ENCODE measurements around the gene PRICKLE4.

The PRICKLE4 gene

GRCh38 chr6:41736800-41737555 lies 43.6 kb upstream of the PRICKLE4 start:
- H3K9me2 ChIP-seq (replicated peaks; ENCODE audit: insufficient read depth, low read length): no peaks in the 10 kb centered on the region
- H3F3A ChIP-seq (ENCODE audit: insufficient read depth): peaks cover 19% of the 10 kb centered on the region
- no peak overlapping the region for H2AFZ ChIP-seq (ENCODE audit: low read depth, low read length, severe bottlenecking)
- no peaks in the 10 kb centered on the region for H3K27me3 ChIP-seq (ENCODE audit: low read length)
- no peaks in the 10 kb centered on the region for H3K9me3 ChIP-seq (ENCODE audit: insufficient read depth, low read length)
- H3K4me2 ChIP-seq (ENCODE audit: low read depth, low read length, poor library complexity, severe bottlenecking): no peak overlapping the region
- no peaks in the 10 kb centered on the region for H4K20me1 ChIP-seq (ENCODE audit: low read depth, low read length)
- no peaks in the 10 kb centered on the region for H3K36me3 ChIP-seq (ENCODE audit: low read length)
- TF ChIP-seq, protein P1, sequence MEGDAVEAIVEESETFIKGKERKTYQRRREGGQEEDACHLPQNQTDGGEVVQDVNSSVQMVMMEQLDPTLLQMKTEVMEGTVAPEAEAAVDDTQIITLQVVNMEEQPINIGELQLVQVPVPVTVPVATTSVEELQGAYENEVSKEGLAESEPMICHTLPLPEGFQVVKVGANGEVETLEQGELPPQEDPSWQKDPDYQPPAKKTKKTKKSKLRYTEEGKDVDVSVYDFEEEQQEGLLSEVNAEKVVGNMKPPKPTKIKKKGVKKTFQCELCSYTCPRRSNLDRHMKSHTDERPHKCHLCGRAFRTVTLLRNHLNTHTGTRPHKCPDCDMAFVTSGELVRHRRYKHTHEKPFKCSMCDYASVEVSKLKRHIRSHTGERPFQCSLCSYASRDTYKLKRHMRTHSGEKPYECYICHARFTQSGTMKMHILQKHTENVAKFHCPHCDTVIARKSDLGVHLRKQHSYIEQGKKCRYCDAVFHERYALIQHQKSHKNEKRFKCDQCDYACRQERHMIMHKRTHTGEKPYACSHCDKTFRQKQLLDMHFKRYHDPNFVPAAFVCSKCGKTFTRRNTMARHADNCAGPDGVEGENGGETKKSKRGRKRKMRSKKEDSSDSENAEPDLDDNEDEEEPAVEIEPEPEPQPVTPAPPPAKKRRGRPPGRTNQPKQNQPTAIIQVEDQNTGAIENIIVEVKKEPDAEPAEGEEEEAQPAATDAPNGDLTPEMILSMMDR (IDR thresholded peaks at IDR 0.05; ENCODE audit: insufficient read depth, low read length, poor library complexity, severe bottlenecking): no peak
- no peak for TF ChIP-seq EZH2phosphoT487 (conservative IDR thresholded peaks at IDR 0.05; ENCODE audit: low read length)
- no peak overlapping the region for H3K4me3 ChIP-seq (ENCODE audit: insufficient read depth, low read length, poor library complexity, severe bottlenecking)
- H3K79me2 ChIP-seq (ENCODE audit: insufficient read depth, low read length): peaks cover 16% of the 10 kb centered on the region
- H3K9ac ChIP-seq (ENCODE audit: low read length): no peak overlapping the region
- H3K27ac ChIP-seq (ENCODE audit: low read depth, low read length): no peak overlapping the region

DNA sequence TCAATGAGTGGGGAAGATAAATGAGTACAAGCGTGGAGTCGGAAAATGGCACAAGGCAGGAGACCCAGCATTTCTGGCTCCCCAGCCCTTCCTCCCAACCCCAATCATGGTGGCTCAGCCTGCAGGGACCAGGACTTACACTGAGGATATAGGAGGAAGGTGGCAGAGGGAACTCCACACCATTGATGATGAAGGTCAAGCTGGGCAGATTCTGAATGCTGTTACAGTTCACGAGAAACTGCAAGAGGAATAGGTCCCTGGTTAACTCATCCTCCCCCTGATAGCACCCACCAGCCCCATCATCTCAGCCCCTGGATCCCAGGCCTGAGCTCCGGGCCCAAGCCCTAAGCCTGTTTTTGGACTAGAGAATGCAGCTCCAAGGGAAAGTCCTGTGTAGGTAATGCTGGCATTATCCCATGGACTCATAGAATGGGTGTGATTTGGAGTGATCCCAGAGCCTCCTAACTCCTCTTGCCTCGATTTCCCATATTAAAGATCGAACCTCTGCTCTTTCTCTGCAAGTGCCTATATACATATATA lies 42.9 kb upstream of the PRICKLE4 start:
- Histone ChIP-seq H3K9ac (ENCODE audit: low read length) (no peak overlapping the region), H3K9me2 (replicated peaks; ENCODE audit: insufficient read depth, low read length) (no peaks in the 10 kb centered on the region), H3K36me3 (ENCODE audit: low read length) (no peaks in the 10 kb centered on the region), H3K79me2 (ENCODE audit: insufficient read depth, low read length) (peaks cover 9% of the 10 kb centered on the region; the same call in 1 of the 2 replicates), H3K4me2 (ENCODE audit: low read depth, low read length, poor library complexity, severe bottlenecking) (no peak overlapping the region), H3F3A (ENCODE audit: insufficient read depth) (peaks cover 13% of the 10 kb centered on the region), H3K27me3 (ENCODE audit: low read length) (no peaks in the 10 kb centered on the region), H3K27ac (ENCODE audit: low read depth, low read length) (no peak overlapping the region), H2AFZ (ENCODE audit: low read depth, low read length, severe bottlenecking) (no peak overlapping the region), H4K20me1 (ENCODE audit: low read depth, low read length) (no peaks in the 10 kb centered on the region), H3K9me3 (ENCODE audit: insufficient read depth, low read length) (no peaks in the 10 kb centered on the region), H3K4me3 (ENCODE audit: insufficient read depth, low read length, poor library complexity, severe bottlenecking) (no peak overlapping the region)
- no peak for TF ChIP-seq EZH2phosphoT487 (conservative IDR thresholded peaks at IDR 0.05; ENCODE audit: low read length)
- TF ChIP-seq, protein P1 (IDR thresholded peaks at IDR 0.05; ENCODE audit: insufficient read depth, low read length, poor library complexity, severe bottlenecking): no peak

- Histone ChIP-seq H3K27me3 (ENCODE audit: low read length) (no peaks in the 10 kb centered on the region), H3K9me3 (ENCODE audit: insufficient read depth, low read length) (no peaks in the 10 kb centered on the region), H3K9me2 (replicated peaks; ENCODE audit: insufficient read depth, low read length) (no peaks in the 10 kb centered on the region), H3K4me2 (ENCODE audit: low read depth, low read length, poor library complexity, severe bottlenecking) (no peak overlapping the region), H3K27ac (ENCODE audit: low read depth, low read length) (no peak overlapping the region), H4K20me1 (ENCODE audit: low read depth, low read length) (no peaks in the 10 kb centered on the region), H2AFZ (ENCODE audit: low read depth, low read length, severe bottlenecking) (no peak overlapping the region), H3K79me2 (ENCODE audit: insufficient read depth, low read length) (no peaks in the 10 kb centered on the region), H3K36me3 (ENCODE audit: low read length) (no peaks in the 10 kb centered on the region), H3K9ac (ENCODE audit: low read length) (no peak overlapping the region), H3K4me3 (ENCODE audit: insufficient read depth, low read length, poor library complexity, severe bottlenecking) (no peak overlapping the region), H3F3A (ENCODE audit: insufficient read depth) (no peaks in the 10 kb centered on the region)
- TF ChIP-seq EZH2phosphoT487 (conservative IDR thresholded peaks at IDR 0.05; ENCODE audit: low read length): no peak
- TF ChIP-seq, protein P1 (IDR thresholded peaks at IDR 0.05; ENCODE audit: insufficient read depth, low read length, poor library complexity, severe bottlenecking): no peak
Observed at GRCh38 chr6:41739041-41739440, 41.5 kb upstream of the PRICKLE4 start.
